Fibroblast of pulmonary artery (primary cell): Measurements from ENCODE around the gene PARD6G.

Experiments used
- DNase-seq: peaks from one replicate; pipeline ENCODE4 v3.0.0-alpha.2; 2010; ENCODE audit warnings: low read depth
- H3K4me3 ChIP-seq: replicated peaks from 2 replicates; pipeline ENCODE4 v1.5.1; 2011; ENCODE audit warnings: low read depth, mild to moderate bottlenecking, control low read depth, low read length, moderate library complexity
- TF ChIP-seq, protein P1 (sequence below): IDR thresholded peaks from 2 replicates; pipeline ENCODE4 v1.5.1; 2011; ENCODE audit warnings: mild to moderate bottlenecking, control low read depth, low read length, inconsistent platforms; ENCODE audit errors: missing control alignments

PARD6G gene

GRCh38 chr18:80182855-80183254 is 64.5 kb downstream of the PARD6G start:
- no peak for DNase-seq
- H3K4me3 ChIP-seq = no peak overlapping the region
- TF ChIP-seq, protein P1, sequence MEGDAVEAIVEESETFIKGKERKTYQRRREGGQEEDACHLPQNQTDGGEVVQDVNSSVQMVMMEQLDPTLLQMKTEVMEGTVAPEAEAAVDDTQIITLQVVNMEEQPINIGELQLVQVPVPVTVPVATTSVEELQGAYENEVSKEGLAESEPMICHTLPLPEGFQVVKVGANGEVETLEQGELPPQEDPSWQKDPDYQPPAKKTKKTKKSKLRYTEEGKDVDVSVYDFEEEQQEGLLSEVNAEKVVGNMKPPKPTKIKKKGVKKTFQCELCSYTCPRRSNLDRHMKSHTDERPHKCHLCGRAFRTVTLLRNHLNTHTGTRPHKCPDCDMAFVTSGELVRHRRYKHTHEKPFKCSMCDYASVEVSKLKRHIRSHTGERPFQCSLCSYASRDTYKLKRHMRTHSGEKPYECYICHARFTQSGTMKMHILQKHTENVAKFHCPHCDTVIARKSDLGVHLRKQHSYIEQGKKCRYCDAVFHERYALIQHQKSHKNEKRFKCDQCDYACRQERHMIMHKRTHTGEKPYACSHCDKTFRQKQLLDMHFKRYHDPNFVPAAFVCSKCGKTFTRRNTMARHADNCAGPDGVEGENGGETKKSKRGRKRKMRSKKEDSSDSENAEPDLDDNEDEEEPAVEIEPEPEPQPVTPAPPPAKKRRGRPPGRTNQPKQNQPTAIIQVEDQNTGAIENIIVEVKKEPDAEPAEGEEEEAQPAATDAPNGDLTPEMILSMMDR = no peak

DNA sequence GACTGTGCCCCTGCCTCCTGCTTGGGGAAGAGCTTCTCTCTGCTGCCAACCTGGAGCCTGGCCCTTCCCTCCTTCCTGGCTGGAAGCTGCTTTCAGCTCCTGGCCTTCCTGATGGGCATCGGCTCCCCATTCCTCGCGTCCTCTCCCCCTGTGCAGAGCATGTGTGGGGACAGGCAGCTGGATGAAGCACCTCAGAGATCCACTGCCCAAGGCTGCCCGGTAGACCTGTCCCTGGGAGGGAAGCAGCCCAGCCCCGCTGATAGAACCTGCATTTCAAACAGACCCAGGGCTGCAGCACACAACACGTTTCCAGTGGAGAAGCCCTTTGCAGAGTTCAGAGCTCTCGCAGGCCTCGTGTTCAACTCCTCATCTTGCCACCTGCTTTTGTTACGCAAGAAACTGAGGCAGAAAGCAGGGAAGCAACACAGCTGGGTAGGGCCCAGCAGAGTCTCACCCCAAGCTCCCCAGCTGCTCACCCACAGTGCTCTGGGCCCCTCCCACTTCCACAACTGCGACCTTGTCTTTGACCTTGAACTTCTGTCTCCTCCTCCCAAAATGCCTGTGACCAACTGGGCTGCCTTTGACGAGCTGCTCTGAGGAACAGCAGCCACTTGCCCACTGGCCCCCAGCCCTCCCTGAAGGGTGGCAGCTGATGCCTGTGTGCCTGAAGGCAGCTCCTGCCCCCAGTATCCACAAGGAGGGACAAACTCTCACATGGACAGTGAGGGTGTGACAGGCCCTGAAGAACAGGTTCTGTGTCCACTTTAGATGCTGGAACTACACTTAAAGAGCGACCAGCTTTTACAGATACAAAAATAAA is 65.5 kb downstream of the PARD6G start:
- TF ChIP-seq, protein P1 = no peak
- H3K4me3 ChIP-seq = no peak overlapping the region
- DNase-seq = no peak

GRCh38 chr18:80180778-80181564 is 66.3 kb downstream of the PARD6G start:
- DNase-seq = no peak
- H3K4me3 ChIP-seq = no peak overlapping the region
- TF ChIP-seq, protein P1 = no peak

DNA sequence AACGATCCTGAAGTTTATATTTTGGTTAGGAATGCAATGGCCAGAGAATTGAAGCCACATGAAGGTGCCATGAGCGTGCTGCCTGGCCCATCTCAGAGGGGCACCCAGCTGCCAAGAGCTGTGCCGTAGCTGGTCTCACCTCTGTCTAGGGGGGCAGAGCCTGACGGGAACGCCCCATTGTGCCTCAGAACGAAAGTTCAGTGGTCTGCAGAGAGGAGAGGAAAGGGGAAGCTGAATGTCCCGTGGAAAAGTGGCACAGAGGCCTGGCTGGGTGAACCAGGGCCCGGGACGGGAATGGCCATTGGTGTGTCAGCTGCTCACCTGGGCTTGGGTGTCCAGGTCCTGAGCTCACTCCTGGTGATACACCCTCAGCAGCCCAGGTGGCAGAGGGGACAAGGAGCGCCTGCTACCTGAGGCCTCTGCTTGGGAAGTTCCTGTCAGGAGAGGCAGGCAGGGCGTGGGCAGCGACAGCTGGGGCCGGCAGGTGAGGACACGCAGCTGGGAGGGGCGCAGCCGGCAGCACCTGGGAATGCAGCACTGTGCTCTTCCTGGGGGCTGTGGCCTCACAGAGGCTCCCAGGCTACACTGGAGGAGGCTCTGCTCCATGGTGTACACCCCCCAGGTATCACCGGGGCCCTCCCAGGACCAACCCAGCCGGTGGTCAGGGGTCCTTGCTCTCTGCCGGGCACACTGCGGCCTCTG is 67.3 kb downstream of the PARD6G start:
- no peak overlapping the region for H3K4me3 ChIP-seq
- TF ChIP-seq, protein P1 = no peak
- no peak for DNase-seq

DNA sequence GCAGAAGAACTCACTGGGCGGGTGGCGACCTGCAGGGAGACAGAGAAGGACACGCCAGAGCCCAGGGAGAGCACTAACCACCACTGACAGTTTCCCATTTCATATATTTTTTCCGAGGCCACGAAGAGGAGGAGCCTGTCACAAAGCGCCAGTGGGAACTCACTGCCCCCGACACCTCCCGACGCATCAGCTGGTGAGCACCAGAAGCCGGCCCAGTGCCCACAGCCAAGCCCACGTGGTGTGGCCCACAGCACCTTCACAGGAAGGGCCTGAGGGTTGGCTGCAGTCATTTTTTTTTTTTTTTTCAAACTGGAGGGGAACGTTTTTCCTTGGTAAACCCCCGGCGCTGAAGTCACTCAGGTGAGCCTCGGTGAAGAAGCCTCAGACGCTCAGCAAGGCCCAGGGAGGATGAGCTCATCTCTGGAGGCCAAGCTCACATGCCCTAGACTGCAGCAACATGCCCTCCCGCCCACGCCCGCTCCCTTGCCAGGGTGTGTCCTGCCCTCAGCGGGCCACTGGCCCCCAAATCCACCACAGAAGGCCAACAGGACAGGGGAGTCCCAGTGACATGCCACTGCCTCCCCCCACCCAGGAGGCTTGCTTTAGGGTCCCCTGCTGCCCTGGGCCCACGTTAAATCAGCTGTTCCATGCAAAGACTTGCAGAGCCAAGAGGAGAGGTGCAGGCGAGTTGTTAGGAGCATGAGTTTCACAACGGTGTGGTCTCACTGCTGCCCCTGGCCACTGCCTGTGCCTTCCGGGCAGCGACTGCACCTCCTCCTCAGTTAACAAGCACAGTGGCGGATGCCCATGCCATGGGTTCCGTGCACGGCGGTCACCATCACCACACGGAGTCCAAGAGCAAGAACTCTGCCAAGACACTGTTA is 68.1 kb downstream of the PARD6G start:
- no peak overlapping the region for H3K4me3 ChIP-seq
- TF ChIP-seq, protein P1 = no peak
- DNase-seq = no peak

DNA sequence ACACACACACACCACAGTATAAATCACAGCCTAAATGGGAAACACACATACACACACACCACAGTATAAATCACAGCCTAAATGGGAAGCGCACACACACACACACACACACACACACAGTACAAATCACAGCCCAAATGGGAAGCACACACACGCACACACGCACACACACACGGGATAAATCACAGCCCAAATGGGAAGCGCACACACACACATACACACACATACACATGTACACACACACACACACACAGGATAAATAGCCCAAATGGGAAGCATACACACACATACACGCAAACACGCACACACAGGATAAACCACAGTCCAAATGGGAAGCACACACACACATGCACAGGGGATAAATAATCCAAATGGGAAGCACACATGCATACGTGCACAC is 70.2 kb downstream of the PARD6G start:
- TF ChIP-seq, protein P1 = no peak
- H3K4me3 ChIP-seq = no peak overlapping the region
- DNase-seq = no peak
